ENCODE measurements around the gene LINGO3.

The LINGO3 gene

GRCh38 chr19:2315818-2316353, 7.9 kb upstream of the LINGO3 start:
- peaks cover 28% of the 10 kb centered on the region for H3K4me1 Mint-ChIP-seq

GRCh38 chr19:2315121-2315817, 7.3 kb upstream of the LINGO3 start:
- no peak for DNase-seq
- TF ChIP-seq CTCF (IDR thresholded peaks at IDR 0.05) = no peak
- no peak overlapping the region for H3K27ac Mint-ChIP-seq
- H3K9me3 Mint-ChIP-seq = peaks cover 30% of the 10 kb centered on the region
- peaks cover 63% of the 10 kb centered on the region for H3K27me3 Mint-ChIP-seq (ENCODE audit: low read depth, poor library complexity)
- H3K4me3 Mint-ChIP-seq = no peak overlapping the region
- H3K36me3 Mint-ChIP-seq (ENCODE audit: low read depth) = peaks cover 5% of the 10 kb centered on the region
- H3K4me1 Mint-ChIP-seq = peaks cover 28% of the 10 kb centered on the region

More at GRCh38 chr19:2315818-2316353, 7.9 kb upstream of the LINGO3 start:
- H3K4me3 Mint-ChIP-seq = peak overlapping the region; percentile 15
- peak; percentile 78 for DNase-seq
- peaks cover 5% of the 10 kb centered on the region for H3K36me3 Mint-ChIP-seq (ENCODE audit: low read depth)
- peaks cover 30% of the 10 kb centered on the region for H3K9me3 Mint-ChIP-seq
- peak overlapping the region; percentile 68 for H3K27ac Mint-ChIP-seq
- peak; percentile 57 for TF ChIP-seq CTCF (IDR thresholded peaks at IDR 0.05)
- peaks cover 58% of the 10 kb centered on the region for H3K27me3 Mint-ChIP-seq (ENCODE audit: low read depth, poor library complexity)

DNA sequence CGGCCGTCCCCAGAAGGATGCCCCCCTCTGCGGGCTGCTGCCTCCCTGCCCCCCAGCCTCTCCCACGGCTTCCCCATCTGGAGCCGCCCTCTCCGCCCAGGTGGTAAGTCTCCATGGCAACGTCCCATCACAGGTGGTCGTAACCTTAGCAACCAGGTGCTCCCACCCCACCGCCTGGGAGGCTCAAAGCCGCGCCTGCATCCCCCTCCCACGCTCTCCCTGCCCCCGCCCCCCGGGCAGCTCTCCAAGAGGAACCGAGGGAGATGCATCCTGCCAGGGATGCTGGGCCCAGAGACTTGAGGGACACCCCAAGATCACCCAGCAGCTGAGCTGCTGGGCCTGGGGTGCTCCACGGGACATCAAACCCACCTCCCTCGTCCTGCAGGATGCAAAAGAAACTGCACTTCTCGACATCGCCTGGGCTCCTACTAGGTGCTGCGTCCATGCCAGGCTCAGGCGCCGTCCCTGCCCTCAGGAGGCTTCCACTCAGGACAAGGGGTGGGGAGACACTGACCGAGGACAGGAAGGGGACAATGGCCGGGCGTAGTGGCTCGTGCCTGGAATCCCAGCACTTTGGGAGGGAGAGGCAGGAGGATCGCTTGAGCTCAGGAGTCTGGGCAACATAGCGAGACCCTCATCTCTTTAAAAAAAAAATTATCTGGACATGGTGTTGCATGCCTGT, 5.0 kb upstream of the LINGO3 start:
- peaks cover 26% of the 10 kb centered on the region for H3K4me1 Mint-ChIP-seq

DNA sequence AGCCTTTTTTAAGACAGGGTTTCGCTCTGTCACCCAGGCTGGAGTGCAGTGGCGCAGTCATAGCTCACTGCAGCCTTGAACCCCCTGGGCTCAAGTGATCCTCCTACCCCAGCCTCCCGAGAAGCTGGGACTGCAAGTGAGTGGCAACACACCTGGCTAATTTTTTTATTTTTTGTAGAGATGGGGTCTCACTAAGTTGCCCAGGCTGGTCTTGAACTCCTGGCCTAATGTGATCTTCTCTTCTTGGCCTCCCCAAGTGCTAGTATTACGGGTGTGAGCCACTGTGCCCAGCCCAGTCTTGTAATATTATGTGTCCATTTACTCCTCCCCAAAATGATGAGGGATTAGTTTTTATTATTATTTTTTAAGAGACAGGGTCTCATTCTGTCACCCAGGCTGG, 3.1 kb upstream of the LINGO3 start:
- Mint-ChIP-seq H3K4me3 (no peak overlapping the region), H3K27me3 (ENCODE audit: low read depth, poor library complexity) (peaks cover 92% of the 10 kb centered on the region), H3K9me3 (peaks cover 30% of the 10 kb centered on the region), H3K27ac (no peak overlapping the region), H3K4me1 (peaks cover 15% of the 10 kb centered on the region), H3K36me3 (ENCODE audit: low read depth) (peaks cover 5% of the 10 kb centered on the region)
- no peak for DNase-seq
- TF ChIP-seq CTCF (IDR thresholded peaks at IDR 0.05) = no peak

More for the DNA sequence above, 5.0 kb upstream of the LINGO3 start:
- peaks cover 81% of the 10 kb centered on the region for H3K27me3 Mint-ChIP-seq (ENCODE audit: low read depth, poor library complexity)
- no peak overlapping the region for H3K27ac Mint-ChIP-seq
- TF ChIP-seq CTCF (IDR thresholded peaks at IDR 0.05) = no peak
- H3K36me3 Mint-ChIP-seq (ENCODE audit: low read depth) = peaks cover 5% of the 10 kb centered on the region
- H3K9me3 Mint-ChIP-seq = peaks cover 30% of the 10 kb centered on the region
- H3K4me3 Mint-ChIP-seq = no peak overlapping the region
- no peak for DNase-seq

- Mint-ChIP-seq H3K27me3 (ENCODE audit: low read depth, poor library complexity) (peaks cover 88% of the 10 kb centered on the region), H3K36me3 (ENCODE audit: low read depth) (peaks cover 1% of the 10 kb centered on the region), H3K27ac (no peak overlapping the region), H3K9me3 (peaks cover 18% of the 10 kb centered on the region), H3K4me1 (peaks cover 9% of the 10 kb centered on the region), H3K4me3 (no peak overlapping the region)
- TF ChIP-seq CTCF (IDR thresholded peaks at IDR 0.05) = no peak
- no peak for DNase-seq
Measured at GRCh38 chr19:2309734-2310362, 1.9 kb upstream of the LINGO3 start.

Measured in nephron progenitor cell (in vitro differentiated cells).